ENCODE measurements around the gene SIPA1L3.

SIPA1L3 gene

DNA sequence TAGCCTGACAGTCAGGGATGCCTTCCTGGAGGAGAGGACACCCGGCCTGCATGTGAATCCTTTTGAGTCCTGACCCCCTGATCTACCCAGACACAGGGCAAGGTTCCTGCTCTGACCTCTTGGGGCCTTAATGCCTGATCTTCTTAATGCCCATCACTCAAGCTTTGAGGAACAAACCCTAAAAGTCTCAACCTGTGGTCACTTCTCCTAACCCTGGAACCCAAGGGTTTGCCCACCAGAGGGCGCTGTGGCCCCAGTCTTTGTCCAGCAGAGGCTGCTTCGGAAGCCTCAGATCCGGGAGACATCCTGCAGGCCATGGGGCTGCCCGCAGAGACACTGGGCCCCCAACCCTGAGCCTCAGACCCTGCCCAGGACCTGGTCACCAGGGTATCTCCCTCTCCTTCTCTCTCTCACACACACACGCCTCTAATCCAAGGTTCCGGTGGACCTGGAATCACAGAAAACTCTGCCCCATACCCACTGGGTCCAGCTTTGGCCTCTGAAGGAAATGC is 326.8 kb downstream of the SIPA1L3 start:
- TF ChIP-seq YY1 (IDR thresholded peaks at IDR 0.05; ENCODE audit: low read depth) (no peak), RAD21 (IDR thresholded peaks at IDR 0.05; ENCODE audit: low read depth) (peak; percentile 94)

DNA sequence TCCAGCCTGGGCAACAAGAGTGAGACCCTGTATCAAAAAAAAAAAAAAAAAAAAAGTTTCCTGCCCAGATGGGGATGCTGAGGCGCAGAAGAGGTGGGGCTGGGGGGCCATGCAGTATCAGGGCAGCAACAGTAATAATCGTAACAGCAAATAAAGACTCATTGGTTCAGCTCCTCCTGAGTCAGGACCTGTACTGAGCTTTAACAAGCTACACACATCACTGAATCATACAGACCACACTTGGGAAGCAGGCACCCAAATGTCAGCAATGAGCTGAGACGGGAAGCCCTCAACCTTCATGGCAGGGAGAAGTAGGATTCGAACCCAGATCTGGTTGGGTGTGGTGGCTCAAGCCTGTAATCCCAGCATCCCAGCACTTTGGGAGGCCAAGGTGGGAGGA is 327.6 kb downstream of the SIPA1L3 start:
- TF ChIP-seq EGR1 (IDR thresholded peaks at IDR 0.05) (no peak), CEBPB (IDR thresholded peaks at IDR 0.05) (no peak), TCF12 (IDR thresholded peaks at IDR 0.05; ENCODE audit: low read depth) (no peak), EP300 (IDR thresholded peaks at IDR 0.05; ENCODE audit: borderline replicate concordance) (no peak), YY1 (IDR thresholded peaks at IDR 0.05; ENCODE audit: low read depth) (no peak), TAF1 (IDR thresholded peaks at IDR 0.05; ENCODE audit: low read depth) (no peak), ZBTB7A (IDR thresholded peaks at IDR 0.05; ENCODE audit: low read depth) (no peak), NFIC (IDR thresholded peaks at IDR 0.05) (no peak), TEAD4 (IDR thresholded peaks at IDR 0.05) (no peak), FOXM1 (IDR thresholded peaks at IDR 0.05; ENCODE audit: borderline replicate concordance, low read depth) (no peak)
- TF ChIP-seq, protein P1, sequence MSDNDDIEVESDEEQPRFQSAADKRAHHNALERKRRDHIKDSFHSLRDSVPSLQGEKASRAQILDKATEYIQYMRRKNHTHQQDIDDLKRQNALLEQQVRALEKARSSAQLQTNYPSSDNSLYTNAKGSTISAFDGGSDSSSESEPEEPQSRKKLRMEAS (IDR thresholded peaks at IDR 0.05), result no peak
- TF ChIP-seq, protein P2, sequence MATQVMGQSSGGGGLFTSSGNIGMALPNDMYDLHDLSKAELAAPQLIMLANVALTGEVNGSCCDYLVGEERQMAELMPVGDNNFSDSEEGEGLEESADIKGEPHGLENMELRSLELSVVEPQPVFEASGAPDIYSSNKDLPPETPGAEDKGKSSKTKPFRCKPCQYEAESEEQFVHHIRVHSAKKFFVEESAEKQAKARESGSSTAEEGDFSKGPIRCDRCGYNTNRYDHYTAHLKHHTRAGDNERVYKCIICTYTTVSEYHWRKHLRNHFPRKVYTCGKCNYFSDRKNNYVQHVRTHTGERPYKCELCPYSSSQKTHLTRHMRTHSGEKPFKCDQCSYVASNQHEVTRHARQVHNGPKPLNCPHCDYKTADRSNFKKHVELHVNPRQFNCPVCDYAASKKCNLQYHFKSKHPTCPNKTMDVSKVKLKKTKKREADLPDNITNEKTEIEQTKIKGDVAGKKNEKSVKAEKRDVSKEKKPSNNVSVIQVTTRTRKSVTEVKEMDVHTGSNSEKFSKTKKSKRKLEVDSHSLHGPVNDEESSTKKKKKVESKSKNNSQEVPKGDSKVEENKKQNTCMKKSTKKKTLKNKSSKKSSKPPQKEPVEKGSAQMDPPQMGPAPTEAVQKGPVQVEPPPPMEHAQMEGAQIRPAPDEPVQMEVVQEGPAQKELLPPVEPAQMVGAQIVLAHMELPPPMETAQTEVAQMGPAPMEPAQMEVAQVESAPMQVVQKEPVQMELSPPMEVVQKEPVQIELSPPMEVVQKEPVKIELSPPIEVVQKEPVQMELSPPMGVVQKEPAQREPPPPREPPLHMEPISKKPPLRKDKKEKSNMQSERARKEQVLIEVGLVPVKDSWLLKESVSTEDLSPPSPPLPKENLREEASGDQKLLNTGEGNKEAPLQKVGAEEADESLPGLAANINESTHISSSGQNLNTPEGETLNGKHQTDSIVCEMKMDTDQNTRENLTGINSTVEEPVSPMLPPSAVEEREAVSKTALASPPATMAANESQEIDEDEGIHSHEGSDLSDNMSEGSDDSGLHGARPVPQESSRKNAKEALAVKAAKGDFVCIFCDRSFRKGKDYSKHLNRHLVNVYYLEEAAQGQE (IDR thresholded peaks at IDR 0.05; ENCODE audit: low read depth), result no peak

DNA sequence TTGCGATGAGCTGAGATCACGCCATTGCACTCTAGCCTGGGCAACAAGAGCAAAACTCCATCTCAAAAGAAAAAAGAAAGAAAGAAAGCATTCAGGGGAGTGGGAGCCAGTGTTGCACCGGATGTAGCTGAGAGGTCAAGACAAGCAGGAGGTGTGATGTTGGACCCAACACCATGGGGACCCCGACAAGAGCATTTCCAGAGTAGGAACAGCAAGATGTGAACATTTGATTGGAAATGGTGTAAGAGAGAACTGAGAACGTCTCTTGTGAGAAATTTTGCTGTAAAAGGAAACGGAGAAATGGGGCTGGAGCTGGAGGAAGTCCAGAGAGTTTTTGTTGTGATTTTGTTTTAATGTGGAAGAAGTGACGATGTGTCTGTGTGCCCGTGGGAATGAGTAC is 332.8 kb downstream of the SIPA1L3 start:
- TF ChIP-seq, protein P1 (IDR thresholded peaks at IDR 0.05), result no peak
- TF ChIP-seq NFIC (IDR thresholded peaks at IDR 0.05), result no peak
- no peak for TF ChIP-seq CEBPB (IDR thresholded peaks at IDR 0.05)
- no peak for TF ChIP-seq ZBTB7A (IDR thresholded peaks at IDR 0.05; ENCODE audit: low read depth)
- no peak for TF ChIP-seq EGR1 (IDR thresholded peaks at IDR 0.05)
- TF ChIP-seq, protein P3, sequence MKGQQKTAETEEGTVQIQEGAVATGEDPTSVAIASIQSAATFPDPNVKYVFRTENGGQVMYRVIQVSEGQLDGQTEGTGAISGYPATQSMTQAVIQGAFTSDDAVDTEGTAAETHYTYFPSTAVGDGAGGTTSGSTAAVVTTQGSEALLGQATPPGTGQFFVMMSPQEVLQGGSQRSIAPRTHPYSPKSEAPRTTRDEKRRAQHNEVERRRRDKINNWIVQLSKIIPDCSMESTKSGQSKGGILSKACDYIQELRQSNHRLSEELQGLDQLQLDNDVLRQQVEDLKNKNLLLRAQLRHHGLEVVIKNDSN (IDR thresholded peaks at IDR 0.05), result no peak

DNA sequence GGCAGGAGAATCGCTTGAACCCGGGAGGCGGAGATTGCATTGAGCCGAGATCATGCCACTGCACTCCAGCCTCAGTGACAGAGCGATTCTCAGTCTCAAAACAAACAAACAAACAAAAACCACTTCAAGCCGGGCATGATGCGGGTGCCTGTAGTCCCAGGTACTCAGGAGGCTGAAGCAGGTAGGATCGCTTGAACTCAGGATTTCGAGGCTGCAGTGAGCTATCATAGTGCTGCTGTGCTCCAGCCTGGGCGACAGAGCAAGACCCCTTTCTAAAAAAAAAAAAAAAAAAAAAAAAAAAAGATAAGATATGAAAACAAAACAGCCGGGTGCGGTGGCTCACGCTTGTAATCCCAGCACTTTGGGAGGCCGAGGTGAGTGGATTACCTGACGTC is 336.3 kb downstream of the SIPA1L3 start:
- TF ChIP-seq TCF12 (IDR thresholded peaks at IDR 0.05; ENCODE audit: low read depth) (no peak), ZBTB7A (IDR thresholded peaks at IDR 0.05; ENCODE audit: low read depth) (no peak), NFIC (IDR thresholded peaks at IDR 0.05) (no peak), CREB1 (IDR thresholded peaks at IDR 0.05; ENCODE audit: low read depth) (no peak), EGR1 (IDR thresholded peaks at IDR 0.05) (no peak), TEAD4 (IDR thresholded peaks at IDR 0.05) (no peak), YY1 (IDR thresholded peaks at IDR 0.05; ENCODE audit: low read depth) (no peak), TAF1 (IDR thresholded peaks at IDR 0.05; ENCODE audit: low read depth) (no peak), RAD21 (IDR thresholded peaks at IDR 0.05; ENCODE audit: low read depth) (no peak)
- TF ChIP-seq, protein P2 (IDR thresholded peaks at IDR 0.05; ENCODE audit: low read depth), result no peak
- TF ChIP-seq, protein P3 (IDR thresholded peaks at IDR 0.05), result no peak

DNA sequence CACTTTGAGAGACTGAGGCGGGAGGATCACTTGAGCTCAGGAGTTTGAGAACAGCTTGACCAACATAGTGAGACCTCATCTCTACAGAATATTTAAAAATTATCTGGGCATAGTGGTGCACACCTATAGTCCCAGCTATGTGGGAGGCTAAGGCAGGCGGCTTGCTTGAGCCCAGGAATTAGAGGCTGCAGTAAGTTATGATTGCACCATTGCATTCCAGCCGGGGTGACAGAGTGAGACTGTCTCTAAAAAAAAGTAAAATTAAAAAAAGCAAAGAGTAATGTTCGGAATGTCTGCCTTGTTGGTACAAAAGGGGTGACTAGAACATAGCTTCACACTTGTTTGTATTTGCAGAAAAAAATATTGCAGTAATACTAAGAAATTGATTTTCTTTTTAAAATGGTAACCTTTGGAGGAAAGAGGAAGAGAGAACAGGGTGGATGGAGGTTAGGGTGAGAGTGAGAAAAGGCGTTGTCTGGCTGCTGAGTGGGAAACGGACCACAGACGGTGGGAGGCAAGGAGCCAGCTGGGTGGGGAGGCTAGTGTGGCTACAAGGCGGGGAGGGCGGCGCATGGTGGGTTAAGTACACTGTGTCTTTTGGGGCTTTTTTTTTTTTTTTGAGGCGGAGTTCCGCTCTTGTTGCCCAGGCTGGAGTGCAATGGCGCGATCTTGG is 339.0 kb downstream of the SIPA1L3 start:
- TF ChIP-seq NFIC (IDR thresholded peaks at IDR 0.05) (no peak), EGR1 (IDR thresholded peaks at IDR 0.05) (no peak), YY1 (IDR thresholded peaks at IDR 0.05; ENCODE audit: low read depth) (no peak), TEAD4 (IDR thresholded peaks at IDR 0.05) (no peak), CEBPB (IDR thresholded peaks at IDR 0.05) (no peak), FOXM1 (IDR thresholded peaks at IDR 0.05; ENCODE audit: borderline replicate concordance, low read depth) (no peak), ZBTB7A (IDR thresholded peaks at IDR 0.05; ENCODE audit: low read depth) (no peak), TAF1 (IDR thresholded peaks at IDR 0.05; ENCODE audit: low read depth) (no peak), RAD21 (IDR thresholded peaks at IDR 0.05; ENCODE audit: low read depth) (no peak), TCF12 (IDR thresholded peaks at IDR 0.05; ENCODE audit: low read depth) (no peak), EP300 (IDR thresholded peaks at IDR 0.05; ENCODE audit: borderline replicate concordance) (no peak)
- TF ChIP-seq, protein P1 (IDR thresholded peaks at IDR 0.05), result no peak
- TF ChIP-seq, protein P2 (IDR thresholded peaks at IDR 0.05; ENCODE audit: low read depth), result no peak
- TF ChIP-seq, protein P3 (IDR thresholded peaks at IDR 0.05), result no peak

Measured in Ishikawa (cell line).